HEK293T (cell line): ENCODE measurements around the gene CDYL2.

Experiments used
- BHLHE40 ChIP-seq: fragments of 450-650 bp; IDR thresholded peaks from 2 replicates; pipeline ENCODE4 v1.6.1; 2016; ENCODE audit warnings: mild to moderate bottlenecking, moderate library complexity, borderline replicate concordance
- SUZ12 ChIP-seq: fragments of 450-650 bp; IDR thresholded peaks from 2 replicates; pipeline ENCODE4 v1.6.1; 2016; ENCODE audit warnings: mild to moderate bottlenecking

DNA sequence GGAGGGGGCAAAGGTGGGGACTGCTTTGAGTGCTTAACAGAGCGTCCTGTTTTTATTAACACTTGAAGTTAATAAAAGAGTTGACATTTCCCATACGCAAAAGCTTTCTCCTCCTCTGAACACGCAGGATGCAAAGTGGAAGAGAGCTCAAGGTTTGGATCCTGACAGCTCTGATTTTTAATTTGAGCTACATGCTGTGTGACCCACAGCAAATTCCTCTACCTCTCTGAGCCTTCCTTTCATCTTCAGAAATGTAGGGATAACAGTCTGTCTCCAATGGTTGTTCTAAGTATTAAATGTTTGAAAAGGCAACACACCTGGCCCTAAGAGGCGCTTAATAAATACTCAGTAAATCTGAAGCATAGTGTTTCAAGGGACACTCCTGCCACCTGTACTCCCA is 93.0 kb downstream of the CDYL2 start:
- no peak for TF ChIP-seq BHLHE40
- TF ChIP-seq SUZ12, result no peak
